Measurements from ENCODE around the gene PDS5B. TPM values are rescaled to one million over a fixed set of nuclear protein-coding genes. Genes with fewer than 3 reads are reported as not detected.
A peak's percentile ranks its signal among the peaks of the same experiment; 100 is the strongest.

Gene PDS5B
- total and polyA plus RNA-seq, 2 donors (not counting 1 experiment from before 2014, with no cell fraction given) = 6.6 to 62.9 TPM

- peak within 1 kb of the TSS; percentile 98 for H3K27ac ChIP-seq (ENCODE audit: low read length in 2 of 2)
- TF ChIP-seq CTCF (IDR thresholded peaks at IDR 0.05) (no peak), EZH2 (IDR thresholded peaks at IDR 0.05; ENCODE audit: borderline replicate concordance, insufficient read depth, low read depth, low read length, poor library complexity, severe bottlenecking) (no peak)
- Mint-ChIP-seq H3K4me3 (peak within 1 kb of the TSS; percentile 98), H3K4me1 (peaks cover 44% of the 10 kb centered on the region), H3K9me3 (ENCODE audit: insufficient read depth) (no peaks in the 10 kb centered on the region), H3K27ac (peak within 1 kb of the TSS; percentile 99), H3K27me3 (no peaks in the 10 kb centered on the region)
- peak within 1 kb of the TSS; percentile 80 for H3K4me2 ChIP-seq (replicated peaks; ENCODE audit: low read depth, low read length, poor library complexity, severe bottlenecking)
- ATAC-seq (ENCODE audit: low read depth) (peak; percentile 96), DNase-seq (peak; percentile 96)
- no peaks in the 10 kb centered on the region for H3K27me3 ChIP-seq (replicated peaks in 1 of 4; ENCODE audit: control extremely low read depth in 1 of 4, control insufficient read depth in 3 of 4, insufficient read depth in 4 of 4, low read length in 3 of 4)
- intact Hi-C loops (cut with micrococcal nuclease) = loop anchor here (1.0 to 10.0 kb wide), 9 partner anchors 48 to 1376 kb away; partner anchors contain the start of genes BRCA2, PDS5B and ZAR1L
- ChIA-PET CTCF (interaction anchor here (1.0 to 3.3 kb wide), 9 partner anchors 42 to 1005 kb away, joined by 3 to 10 read pairs (median 4); partner anchors contain the start of genes N4BP2L1 and PDS5B), POLR2A (interaction anchor here (1.4 to 1.8 kb wide), 3 partner anchors 47 to 223 kb away, joined by 6 to 25 read pairs (median 7); partner anchors contain the start of genes BRCA2, N4BP2L1, PDS5B and ZAR1L)
- peak within 1 kb of the TSS; percentile 72 to 98 (median 86) for H3K4me3 ChIP-seq (ENCODE audit: control extremely low read depth in 1 of 5, extremely low read depth in 1 of 5, insufficient read depth in 1 of 5, low read depth in 2 of 5, low read length in 4 of 5)
- H3K9me3 ChIP-seq (ENCODE audit: control extremely low read depth in 1 of 3, control insufficient read depth in 2 of 3, insufficient read depth in 1 of 3, low read length in 2 of 3) = no peaks in the 10 kb centered on the region
- peak within 1 kb of the TSS; percentile 90 for H2AFZ ChIP-seq (ENCODE audit: insufficient read depth, low read depth, low read length, poor library complexity, severe bottlenecking)
- H3K79me2 ChIP-seq (ENCODE audit: control insufficient read depth, insufficient read depth, low read length) = peaks cover 51% of the 10 kb centered on the region
- peak within 1 kb of the TSS; percentile 99 for H3K9ac ChIP-seq (ENCODE audit: low read length)
- H4K20me1 ChIP-seq (ENCODE audit: control insufficient read depth, insufficient read depth, low read length, poor library complexity, severe bottlenecking) = no peaks in the 10 kb centered on the region
- peaks cover under 1 to 19% of the 10 kb centered on the region in 2 experiments for H3K36me3 ChIP-seq (replicated peaks in 1 of 2; ENCODE audit: control extremely low read depth in 1 of 2, control insufficient read depth in 1 of 2, extremely low read depth in 1 of 2, insufficient read depth in 2 of 2, low read length in 1 of 2)
- peaks cover 20 to 38% of the 10 kb centered on the region in 2 donors for H3K4me1 ChIP-seq (ENCODE audit: control insufficient read depth in 2 of 2, insufficient read depth in 2 of 2, low read length in 2 of 2)
- WGBS (ENCODE audit: insufficient coverage) = 2% methylated on average over 28 of the region's 32 CpGs
Observed at GRCh38 chr13:32538621-32539246, 47.5 kb upstream of the PDS5B start, which contains the start of gene N4BP2L2. Gene N4BP2L2, minus strand, starts transcription at chr13:32538795. Its CDS starts 1,768 bp downstream, at chr13:32537027.

GRCh38 chr13:32542221-32542620 lies 44.0 kb upstream of the PDS5B start:
- CTCF ChIA-PET = no interaction called here
- Mint-ChIP-seq H3K27ac (no peak overlapping the region), H3K4me1 (peaks cover 27% of the 10 kb centered on the region), H3K9me3 (ENCODE audit: insufficient read depth) (no peaks in the 10 kb centered on the region), H3K4me3 (no peak overlapping the region), H3K27me3 (no peaks in the 10 kb centered on the region)
- H3K9ac ChIP-seq (ENCODE audit: low read length) = no peak overlapping the region
- H3K9me3 ChIP-seq (ENCODE audit: control extremely low read depth in 1 of 3, control insufficient read depth in 2 of 3, insufficient read depth in 1 of 3, low read length in 2 of 3) = no peaks in the 10 kb centered on the region
- no peaks in the 10 kb centered on the region for H3K27me3 ChIP-seq (replicated peaks in 1 of 4; ENCODE audit: control extremely low read depth in 1 of 4, control insufficient read depth in 3 of 4, insufficient read depth in 4 of 4, low read length in 3 of 4)
- H3K4me1 ChIP-seq (ENCODE audit: control insufficient read depth in 2 of 2, insufficient read depth in 2 of 2, low read length in 2 of 2) = peaks cover 13 to 25% of the 10 kb centered on the region in 2 donors
- no peak overlapping the region for H3K27ac ChIP-seq (ENCODE audit: low read length in 2 of 2)
- H3K4me2 ChIP-seq (replicated peaks; ENCODE audit: low read depth, low read length, poor library complexity, severe bottlenecking) = no peak overlapping the region
- no peak for DNase-seq
- POLR2A ChIA-PET = no interaction called here
- H2AFZ ChIP-seq (ENCODE audit: insufficient read depth, low read depth, low read length, poor library complexity, severe bottlenecking) = no peak overlapping the region
- H4K20me1 ChIP-seq (ENCODE audit: control insufficient read depth, insufficient read depth, low read length, poor library complexity, severe bottlenecking) = no peaks in the 10 kb centered on the region
- intact Hi-C loops (cut with micrococcal nuclease) = no loop called here
- H3K4me3 ChIP-seq (ENCODE audit: control extremely low read depth in 1 of 5, extremely low read depth in 1 of 5, insufficient read depth in 1 of 5, low read depth in 2 of 5, low read length in 4 of 5) = no peak overlapping the region
- no peak for ATAC-seq (ENCODE audit: low read depth)
- TF ChIP-seq CTCF (IDR thresholded peaks at IDR 0.05) (no peak), EZH2 (IDR thresholded peaks at IDR 0.05; ENCODE audit: borderline replicate concordance, insufficient read depth, low read depth, low read length, poor library complexity, severe bottlenecking) (no peak)
- H3K36me3 ChIP-seq (replicated peaks in 1 of 2; ENCODE audit: control extremely low read depth in 1 of 2, control insufficient read depth in 1 of 2, extremely low read depth in 1 of 2, insufficient read depth in 2 of 2, low read length in 1 of 2) = no peaks in the 10 kb centered on the region
- peaks cover 16% of the 10 kb centered on the region for H3K79me2 ChIP-seq (ENCODE audit: control insufficient read depth, insufficient read depth, low read length)
- WGBS (ENCODE audit: insufficient coverage) = no CpG with 5 or more reads among the region's 2 CpGs

Measured in B cell (primary cell).